ENCODE data around the gene PILRA.
A peak's percentile ranks its signal among the peaks of the same experiment; 100 is the strongest.
"Not testable (repeated sequence)": the region's sequence is repeated elsewhere in the genome, so short reads cannot be mapped to it uniquely, and the experiment has no call there.

The PILRA gene

GRCh38 chr7:100435401-100436304, 62.4 kb downstream of the PILRA start:
- DNase-seq: peak; percentile 40

GRCh38 chr7:100437150-100438100, 64.1 kb downstream of the PILRA start:
- DNase-seq: no peak

- no peak for DNase-seq
These were observed 64.9 kb downstream of the PILRA start for GRCh38 chr7:100438172-100438571.

- DNase-seq: not testable (repeated sequence)
These were observed 65.4 kb downstream of the PILRA start for GRCh38 chr7:100438731-100439130.

DNA sequence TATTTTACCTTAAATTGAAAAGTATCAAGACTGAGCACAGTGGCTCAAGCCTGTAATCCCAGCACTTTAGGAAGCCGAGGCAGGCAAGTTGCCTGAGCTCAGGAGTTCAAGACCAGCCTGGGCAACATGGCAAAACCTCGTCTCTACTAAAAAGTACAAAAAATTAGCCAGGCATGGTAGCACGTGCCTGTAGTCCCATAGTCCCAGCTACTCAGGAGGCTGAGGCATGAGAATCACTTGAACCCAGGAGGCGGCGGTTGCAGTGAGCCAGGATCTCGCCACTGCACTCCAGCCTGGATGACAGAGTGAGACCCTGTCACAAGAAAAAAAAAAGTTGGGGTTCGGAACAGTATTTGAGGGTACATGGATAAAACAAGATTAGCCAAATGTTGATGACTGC, 66.0 kb downstream of the PILRA start:
- not testable (repeated sequence) for DNase-seq

DNA sequence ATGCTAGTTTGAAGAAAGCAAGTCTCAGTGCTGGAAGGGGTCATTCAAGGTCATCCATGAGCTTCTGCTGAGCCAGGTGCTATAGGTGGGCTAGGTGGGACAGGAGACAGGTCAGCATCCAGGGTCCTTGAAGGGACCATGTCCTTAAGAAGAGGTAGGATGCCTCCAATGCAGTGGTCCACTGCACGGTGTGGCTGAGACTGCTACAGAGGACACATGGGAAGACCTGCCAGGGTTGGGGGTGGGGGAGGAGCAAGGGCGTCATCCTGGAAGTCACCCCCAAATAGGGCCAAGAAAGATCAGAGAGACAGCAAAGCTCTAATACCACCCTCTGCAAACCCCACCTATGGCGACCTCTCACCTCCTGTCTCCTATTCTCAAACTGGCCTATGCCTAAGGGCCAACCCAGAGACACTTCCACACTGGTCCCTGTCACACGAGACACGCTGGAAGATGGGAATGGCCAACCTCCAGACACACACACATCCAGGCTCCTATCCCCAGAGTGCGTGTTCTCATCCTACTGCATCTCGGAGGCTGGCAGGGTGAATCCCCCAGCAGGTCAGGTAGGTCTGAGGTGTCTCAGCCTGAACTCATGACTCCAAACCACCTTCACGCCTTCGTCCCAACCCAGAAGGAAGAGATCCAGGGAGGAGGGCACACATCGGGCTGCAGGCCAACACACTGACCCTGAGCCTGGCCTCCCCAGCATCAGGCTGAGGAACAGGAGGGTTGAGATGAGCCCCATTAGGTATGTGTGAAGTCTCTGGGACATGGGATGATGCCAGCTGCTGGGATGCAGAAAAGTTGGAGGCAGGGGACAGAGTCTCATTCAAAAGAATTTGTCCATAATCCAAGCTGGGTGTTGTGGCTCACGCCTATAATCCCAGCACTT, 68.6 kb downstream of the PILRA start:
- DNase-seq: no peak

DNA sequence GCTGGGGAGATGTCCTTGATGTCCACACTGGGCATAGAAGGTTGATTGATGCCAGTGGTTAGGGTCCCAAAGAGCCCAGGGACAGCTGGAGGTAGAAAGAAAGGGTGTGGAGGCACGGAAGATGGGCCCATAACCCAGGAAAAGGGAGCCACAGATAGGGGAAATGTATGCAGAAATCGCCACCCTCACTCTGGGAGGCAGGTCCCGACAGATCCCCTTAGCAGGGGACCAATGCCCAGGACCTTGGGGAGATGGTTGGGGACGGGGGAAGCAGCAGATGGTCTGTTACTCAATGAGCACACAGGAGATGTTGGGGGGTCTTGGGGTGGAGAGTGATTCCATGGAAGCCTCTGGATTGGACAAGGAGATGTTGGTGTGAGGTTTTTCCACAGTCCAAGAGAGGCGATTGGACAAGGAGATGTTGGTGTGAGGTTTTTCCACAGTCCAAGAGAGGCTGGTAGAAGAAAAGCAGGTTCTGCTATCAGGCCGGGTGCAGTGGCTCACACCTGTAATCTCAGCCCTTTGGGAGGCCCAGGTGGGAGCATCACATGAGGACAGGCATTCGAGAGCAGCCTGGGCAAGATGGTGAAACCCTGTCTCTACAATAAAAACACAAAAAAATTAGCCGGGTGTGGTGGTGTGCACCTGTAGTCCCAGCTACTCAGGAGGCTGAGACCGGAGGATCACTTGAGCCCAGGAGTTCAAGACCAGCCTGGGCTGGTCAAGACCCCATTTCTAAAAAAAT, 70.0 kb downstream of the PILRA start:
- DNase-seq: no peak

DNA sequence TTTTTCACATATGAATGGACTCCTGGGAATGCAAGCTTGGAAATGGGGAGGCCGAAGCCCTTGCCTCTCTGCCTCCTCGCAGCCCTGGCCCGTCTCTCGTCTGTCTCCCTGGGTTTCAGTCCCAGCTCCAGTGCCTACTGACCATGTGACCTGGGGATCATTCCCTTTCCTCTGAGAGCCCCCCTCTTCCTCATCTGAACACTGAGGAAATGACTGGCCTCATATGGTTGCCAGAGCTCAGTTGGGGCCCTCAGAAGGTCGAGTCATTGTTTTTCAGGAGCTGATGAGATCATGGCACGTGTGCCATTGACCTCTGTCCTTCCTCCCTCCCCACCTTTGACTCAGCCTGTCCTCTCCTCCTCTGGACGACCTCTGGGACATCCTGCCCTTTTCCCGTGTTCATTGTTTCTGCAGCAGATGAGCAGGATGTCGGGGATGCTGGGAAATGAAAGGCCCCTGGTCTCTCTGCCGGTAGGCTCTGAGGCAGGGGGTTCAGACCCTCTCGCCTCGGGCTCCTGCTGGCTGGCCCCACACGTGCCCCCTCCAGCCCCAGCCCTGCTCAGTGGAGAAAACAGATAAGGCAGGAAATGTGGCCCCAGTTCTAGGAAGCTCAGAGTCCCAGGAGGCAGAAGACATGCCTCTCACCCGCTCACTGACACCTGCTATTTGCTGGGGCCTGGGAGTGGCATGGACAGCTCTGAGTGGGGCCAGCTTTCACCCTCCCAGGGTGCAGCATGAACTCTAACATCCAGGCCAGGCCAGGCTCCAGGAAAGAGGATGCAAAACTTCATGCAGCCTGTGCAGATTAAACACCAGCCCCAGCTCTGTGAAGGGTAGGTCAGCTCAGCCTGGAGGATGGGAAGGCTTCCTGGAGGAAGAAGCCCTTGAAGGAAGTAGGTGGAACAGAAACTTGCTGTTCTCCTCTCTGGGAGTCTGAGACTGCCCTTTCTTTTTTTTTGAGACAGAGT, 71.3 kb downstream of the PILRA start:
- DNase-seq: no peak

DNA sequence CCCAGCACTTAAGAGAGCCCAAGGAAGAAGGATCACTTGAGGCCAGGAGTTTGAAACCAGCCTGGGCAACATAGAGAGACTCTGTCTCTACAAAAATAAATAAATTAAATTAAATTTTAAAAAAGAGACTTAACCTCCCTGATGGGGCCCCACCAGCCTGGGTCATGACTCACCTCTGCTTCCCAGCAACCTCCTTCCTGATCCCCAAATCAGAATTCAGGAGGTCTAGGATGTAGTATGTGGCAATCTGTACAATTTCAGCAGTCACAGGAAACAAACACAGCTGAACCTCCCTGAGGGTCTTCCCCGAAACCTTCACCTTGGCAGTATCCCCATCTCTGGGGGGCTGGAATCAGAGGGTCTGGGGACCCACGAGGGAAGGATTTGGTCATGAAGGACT, 72.8 kb downstream of the PILRA start:
- DNase-seq: no peak

DNA sequence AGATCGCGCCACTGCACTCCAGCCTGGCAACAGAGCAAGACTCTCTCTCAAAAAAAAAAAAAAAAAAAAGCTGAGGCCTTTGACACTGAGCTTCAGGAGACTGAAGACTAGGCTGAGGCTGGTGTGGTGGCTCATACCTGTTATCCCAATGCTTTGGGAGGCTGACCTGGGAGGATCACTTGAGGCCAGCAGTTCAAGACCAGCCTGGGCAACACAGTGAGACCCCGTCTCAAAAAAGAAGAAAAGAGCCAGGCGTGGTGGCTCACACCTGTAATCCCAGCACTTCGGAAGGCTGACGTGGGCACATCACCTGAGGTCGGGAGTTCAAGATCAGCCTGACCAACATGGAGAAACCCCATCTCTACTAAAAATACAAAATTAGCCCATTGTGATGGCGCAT, 74.1 kb downstream of the PILRA start:
- DNase-seq: not testable (repeated sequence)

GRCh38 chr7:100449190-100449795, 76.0 kb downstream of the PILRA start:
- no peak for DNase-seq

All from central memory CD4-positive, alpha-beta T cell (primary cell).